ENCODE measurements around the gene MCCD1.

The MCCD1 gene

DNA sequence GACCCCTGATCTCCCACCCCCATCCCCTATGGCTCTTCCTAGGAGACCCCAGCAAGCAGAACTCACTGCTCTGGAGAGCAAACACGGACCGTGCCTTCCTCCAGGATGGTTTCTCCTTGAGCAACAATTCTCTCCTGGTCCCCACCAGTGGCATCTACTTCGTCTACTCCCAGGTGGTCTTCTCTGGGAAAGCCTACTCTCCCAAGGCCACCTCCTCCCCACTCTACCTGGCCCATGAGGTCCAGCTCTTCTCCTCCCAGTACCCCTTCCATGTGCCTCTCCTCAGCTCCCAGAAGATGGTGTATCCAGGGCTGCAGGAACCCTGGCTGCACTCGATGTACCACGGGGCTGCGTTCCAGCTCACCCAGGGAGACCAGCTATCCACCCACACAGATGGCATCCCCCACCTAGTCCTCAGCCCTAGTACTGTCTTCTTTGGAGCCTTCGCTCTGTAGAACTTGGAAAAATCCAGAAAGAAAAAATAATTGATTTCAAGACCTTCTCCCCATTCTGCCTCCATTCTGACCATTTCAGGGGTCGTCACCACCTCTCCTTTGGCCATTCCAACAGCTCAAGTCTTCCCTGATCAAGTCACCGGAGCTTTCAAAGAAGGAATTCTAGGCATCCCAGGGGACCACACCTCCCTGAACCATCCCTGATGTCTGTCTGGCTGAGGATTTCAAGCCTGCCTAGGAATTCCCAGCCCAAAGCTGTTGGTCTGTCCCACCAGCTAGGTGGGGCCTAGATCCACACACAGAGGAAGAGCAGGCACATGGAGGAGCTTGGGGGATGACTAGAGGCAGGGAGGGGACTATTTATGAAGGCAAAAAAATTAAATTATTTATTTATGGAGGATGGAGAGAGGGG is 44.7 kb downstream of the MCCD1 start:
- DNase-seq = no peak

DNA sequence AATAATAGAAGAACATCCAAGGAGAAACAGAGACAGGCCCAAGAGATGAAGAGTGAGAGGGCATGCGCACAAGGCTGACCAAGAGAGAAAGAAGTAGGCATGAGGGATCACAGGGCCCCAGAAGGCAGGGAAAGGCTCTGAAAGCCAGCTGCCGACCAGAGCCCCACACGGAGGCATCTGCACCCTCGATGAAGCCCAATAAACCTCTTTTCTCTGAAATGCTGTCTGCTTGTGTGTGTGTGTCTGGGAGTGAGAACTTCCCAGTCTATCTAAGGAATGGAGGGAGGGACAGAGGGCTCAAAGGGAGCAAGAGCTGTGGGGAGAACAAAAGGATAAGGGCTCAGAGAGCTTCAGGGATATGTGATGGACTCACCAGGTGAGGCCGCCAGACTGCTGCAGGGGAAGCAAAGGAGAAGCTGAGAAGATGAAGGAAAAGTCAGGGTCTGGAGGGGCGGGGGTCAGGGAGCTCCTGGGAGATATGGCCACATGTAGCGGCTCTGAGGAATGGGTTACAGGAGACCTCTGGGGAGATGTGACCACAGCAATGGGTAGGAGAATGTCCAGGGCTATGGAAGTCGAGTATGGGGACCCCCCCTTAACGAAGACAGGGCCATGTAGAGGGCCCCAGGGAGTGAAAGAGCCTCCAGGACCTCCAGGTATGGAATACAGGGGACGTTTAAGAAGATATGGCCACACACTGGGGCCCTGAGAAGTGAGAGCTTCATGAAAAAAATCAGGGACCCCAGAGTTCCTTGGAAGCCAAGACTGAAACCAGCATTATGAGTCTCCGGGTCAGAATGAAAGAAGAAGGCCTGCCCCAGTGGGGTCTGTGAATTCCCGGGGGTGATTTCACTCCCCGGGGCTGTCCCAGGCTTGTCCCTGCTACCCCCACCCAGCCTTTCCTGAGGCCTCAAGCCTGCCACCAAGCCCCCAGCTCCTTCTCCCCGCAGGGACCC is 45.6 kb downstream of the MCCD1 start:
- no peak for DNase-seq

DNA sequence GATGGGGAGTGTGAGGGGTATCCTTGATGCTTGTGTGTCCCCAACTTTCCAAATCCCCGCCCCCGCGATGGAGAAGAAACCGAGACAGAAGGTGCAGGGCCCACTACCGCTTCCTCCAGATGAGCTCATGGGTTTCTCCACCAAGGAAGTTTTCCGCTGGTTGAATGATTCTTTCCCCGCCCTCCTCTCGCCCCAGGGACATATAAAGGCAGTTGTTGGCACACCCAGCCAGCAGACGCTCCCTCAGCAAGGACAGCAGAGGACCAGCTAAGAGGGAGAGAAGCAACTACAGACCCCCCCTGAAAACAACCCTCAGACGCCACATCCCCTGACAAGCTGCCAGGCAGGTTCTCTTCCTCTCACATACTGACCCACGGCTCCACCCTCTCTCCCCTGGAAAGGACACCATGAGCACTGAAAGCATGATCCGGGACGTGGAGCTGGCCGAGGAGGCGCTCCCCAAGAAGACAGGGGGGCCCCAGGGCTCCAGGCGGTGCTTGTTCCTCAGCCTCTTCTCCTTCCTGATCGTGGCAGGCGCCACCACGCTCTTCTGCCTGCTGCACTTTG is 46.7 kb downstream of the MCCD1 start, which contains the start of gene TNF:
Gene TNF, plus strand, starts transcription at position 231 of the 567 bp plus-strand sequence. Its CDS starts 177 bp downstream, at position 408.
- no peak for DNase-seq

DNA sequence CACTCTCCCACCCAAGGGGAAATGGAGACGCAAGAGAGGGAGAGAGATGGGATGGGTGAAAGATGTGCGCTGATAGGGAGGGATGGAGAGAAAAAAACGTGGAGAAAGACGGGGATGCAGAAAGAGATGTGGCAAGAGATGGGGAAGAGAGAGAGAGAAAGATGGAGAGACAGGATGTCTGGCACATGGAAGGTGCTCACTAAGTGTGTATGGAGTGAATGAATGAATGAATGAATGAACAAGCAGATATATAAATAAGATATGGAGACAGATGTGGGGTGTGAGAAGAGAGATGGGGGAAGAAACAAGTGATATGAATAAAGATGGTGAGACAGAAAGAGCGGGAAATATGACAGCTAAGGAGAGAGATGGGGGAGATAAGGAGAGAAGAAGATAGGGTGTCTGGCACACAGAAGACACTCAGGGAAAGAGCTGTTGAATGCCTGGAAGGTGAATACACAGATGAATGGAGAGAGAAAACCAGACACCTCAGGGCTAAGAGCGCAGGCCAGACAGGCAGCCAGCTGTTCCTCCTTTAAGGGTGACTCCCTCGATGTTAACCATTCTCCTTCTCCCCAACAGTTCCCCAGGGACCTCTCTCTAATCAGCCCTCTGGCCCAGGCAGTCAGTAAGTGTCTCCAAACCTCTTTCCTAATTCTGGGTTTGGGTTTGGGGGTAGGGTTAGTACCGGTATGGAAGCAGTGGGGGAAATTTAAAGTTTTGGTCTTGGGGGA is 47.4 kb downstream of the MCCD1 start:
- DNase-seq = no peak

DNA sequence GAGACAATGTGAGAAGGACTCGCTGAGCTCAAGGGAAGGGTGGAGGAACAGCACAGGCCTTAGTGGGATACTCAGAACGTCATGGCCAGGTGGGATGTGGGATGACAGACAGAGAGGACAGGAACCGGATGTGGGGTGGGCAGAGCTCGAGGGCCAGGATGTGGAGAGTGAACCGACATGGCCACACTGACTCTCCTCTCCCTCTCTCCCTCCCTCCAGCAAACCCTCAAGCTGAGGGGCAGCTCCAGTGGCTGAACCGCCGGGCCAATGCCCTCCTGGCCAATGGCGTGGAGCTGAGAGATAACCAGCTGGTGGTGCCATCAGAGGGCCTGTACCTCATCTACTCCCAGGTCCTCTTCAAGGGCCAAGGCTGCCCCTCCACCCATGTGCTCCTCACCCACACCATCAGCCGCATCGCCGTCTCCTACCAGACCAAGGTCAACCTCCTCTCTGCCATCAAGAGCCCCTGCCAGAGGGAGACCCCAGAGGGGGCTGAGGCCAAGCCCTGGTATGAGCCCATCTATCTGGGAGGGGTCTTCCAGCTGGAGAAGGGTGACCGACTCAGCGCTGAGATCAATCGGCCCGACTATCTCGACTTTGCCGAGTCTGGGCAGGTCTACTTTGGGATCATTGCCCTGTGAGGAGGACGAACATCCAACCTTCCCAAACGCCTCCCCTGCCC is 48.3 kb downstream of the MCCD1 start:
- DNase-seq = no peak

DNA sequence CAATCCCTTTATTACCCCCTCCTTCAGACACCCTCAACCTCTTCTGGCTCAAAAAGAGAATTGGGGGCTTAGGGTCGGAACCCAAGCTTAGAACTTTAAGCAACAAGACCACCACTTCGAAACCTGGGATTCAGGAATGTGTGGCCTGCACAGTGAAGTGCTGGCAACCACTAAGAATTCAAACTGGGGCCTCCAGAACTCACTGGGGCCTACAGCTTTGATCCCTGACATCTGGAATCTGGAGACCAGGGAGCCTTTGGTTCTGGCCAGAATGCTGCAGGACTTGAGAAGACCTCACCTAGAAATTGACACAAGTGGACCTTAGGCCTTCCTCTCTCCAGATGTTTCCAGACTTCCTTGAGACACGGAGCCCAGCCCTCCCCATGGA is 48.8 kb downstream of the MCCD1 start:
- DNase-seq = no peak

DNA sequence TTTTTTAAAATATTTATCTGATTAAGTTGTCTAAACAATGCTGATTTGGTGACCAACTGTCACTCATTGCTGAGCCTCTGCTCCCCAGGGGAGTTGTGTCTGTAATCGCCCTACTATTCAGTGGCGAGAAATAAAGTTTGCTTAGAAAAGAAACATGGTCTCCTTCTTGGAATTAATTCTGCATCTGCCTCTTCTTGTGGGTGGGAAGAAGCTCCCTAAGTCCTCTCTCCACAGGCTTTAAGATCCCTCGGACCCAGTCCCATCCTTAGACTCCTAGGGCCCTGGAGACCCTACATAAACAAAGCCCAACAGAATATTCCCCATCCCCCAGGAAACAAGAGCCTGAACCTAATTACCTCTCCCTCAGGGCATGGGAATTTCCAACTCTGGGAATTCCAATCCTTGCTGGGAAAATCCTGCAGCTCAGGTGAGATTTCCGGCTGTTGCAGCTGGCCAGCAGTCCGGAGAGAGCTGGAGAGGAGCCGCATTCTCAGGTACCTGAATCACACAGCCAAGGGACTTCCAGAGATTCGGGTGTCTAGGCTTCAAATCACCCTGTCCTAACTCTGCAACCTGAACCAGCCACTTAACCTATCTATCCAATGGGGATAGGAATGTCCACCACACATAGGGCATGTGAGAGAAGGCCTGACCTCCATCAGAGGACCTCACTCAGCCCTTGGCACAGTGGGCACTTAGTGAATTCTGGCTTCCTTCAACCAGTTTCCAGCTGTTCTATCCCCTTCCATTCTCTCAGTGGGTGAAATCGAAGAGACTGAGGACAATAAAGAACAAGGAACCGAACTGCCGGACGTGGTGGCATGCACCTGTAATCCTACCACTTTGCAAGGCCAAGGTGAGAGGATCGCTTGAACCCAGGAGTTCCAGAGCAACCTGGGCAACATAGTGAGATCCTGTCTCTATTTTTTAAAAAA is 49.7 kb downstream of the MCCD1 start:
- no peak for DNase-seq

DNA sequence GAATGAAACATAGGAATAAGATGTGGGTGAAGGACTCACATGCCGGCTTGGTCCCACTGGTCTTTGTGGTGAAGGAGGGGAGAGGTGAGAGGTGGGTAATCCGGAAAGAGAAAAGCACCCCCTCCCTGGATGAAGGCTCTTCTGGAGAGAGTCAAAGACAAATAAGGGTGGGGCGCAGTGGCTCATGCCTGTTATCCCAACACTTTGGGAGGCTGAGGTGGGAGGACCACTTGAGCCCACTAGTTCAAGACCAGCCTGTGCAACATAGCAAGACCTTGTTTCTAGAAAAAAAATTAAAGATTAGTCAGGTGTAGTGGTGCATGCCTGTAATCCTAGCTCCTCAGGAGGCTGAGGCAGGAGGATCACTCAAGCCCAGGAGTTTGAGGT is 50.4 kb downstream of the MCCD1 start:
- DNase-seq = no peak
